Measurements from ENCODE around the gene WDR6.
"Not testable (repeated sequence)": the region's sequence is repeated elsewhere in the genome, so short reads cannot be mapped to it uniquely, and the experiment has no call there.

Gene WDR6

GRCh38 chr3:48993834-48994233 is 13.4 kb upstream of the WDR6 start:
- no peak for DNase-seq

- DNase-seq, result no peak
Observed at GRCh38 chr3:48996640-48997039, 10.6 kb upstream of the WDR6 start.

GRCh38 chr3:48997102-48997635 is 10.0 kb upstream of the WDR6 start:
- no peak for DNase-seq

GRCh38 chr3:48997714-48998637 is 9.2 kb upstream of the WDR6 start:
- no peak for DNase-seq

- DNase-seq, result no peak
Observed at GRCh38 chr3:48999085-48999858, 7.9 kb upstream of the WDR6 start.

- DNase-seq, result no peak
Observed at GRCh38 chr3:49001155-49001554, 6.0 kb upstream of the WDR6 start.

- DNase-seq, result no peak
Observed at GRCh38 chr3:49004352-49005302, 2.6 kb upstream of the WDR6 start.

- no peak for DNase-seq
Observed at GRCh38 chr3:49005303-49005680, 1.9 kb upstream of the WDR6 start.

- no peak for DNase-seq
Observed at GRCh38 chr3:49005998-49006397, 1.2 kb upstream of the WDR6 start.

- DNase-seq, result no peak
Observed at GRCh38 chr3:49006408-49007067, 653 bp upstream of the WDR6 start.

GRCh38 chr3:49007771-49008528 is 759 bp downstream of the WDR6 start:
- no peak for DNase-seq

- not testable (repeated sequence) for DNase-seq
Observed at GRCh38 chr3:49008627-49009026, 1.4 kb downstream of the WDR6 start.

GRCh38 chr3:49009396-49009795 is 2.2 kb downstream of the WDR6 start:
- no peak for DNase-seq

GRCh38 chr3:49012441-49013017 is 5.3 kb downstream of the WDR6 start:
- no peak for DNase-seq

- no peak for DNase-seq
Observed at GRCh38 chr3:49013113-49013737, 6.0 kb downstream of the WDR6 start.

GRCh38 chr3:49013738-49014660 is 6.8 kb downstream of the WDR6 start:
- DNase-seq, result no peak

GRCh38 chr3:49015072-49015471 is 7.9 kb downstream of the WDR6 start:
- DNase-seq, result no peak

- DNase-seq, result no peak
Observed at GRCh38 chr3:49015765-49016164, 8.6 kb downstream of the WDR6 start.
